H1 (cell line): ENCODE data around the gene PCCA. TPM values are rescaled to one million over a fixed set of nuclear protein-coding genes. Genes with fewer than 3 reads are reported as not detected.

Source experiments
- ASH2L ChIP-seq: fragments of 200-600, 300-600 bp; sonication (generic); IDR thresholded peaks from one replicate; pipeline ENCODE4 v1.7.1; 2017; ENCODE audit warnings: low read length
- JUN ChIP-seq: IDR thresholded peaks from 2 replicates; pipeline ENCODE4 v1.6.1; 2011; ENCODE audit warnings: low read depth, mild to moderate bottlenecking, improper control_type of control experiment, low read length
- NANOG ChIP-seq: IDR thresholded peaks from 2 replicates; pipeline ENCODE4 v1.6.1; 2011; ENCODE audit warnings: low read length, low read depth, mild to moderate bottlenecking, inconsistent platforms; ENCODE audit not compliant: insufficient read depth, poor library complexity, severe bottlenecking
- PHF8 ChIP-seq: fragments of 200-600 bp; sonication (generic); conservative IDR thresholded peaks from 2 replicates; pipeline ENCODE4 v1.7.1; 2012; ENCODE audit warnings: low read depth, mild to moderate bottlenecking, inconsistent platforms, low read length, moderate library complexity
- SIN3A ChIP-seq, 2 experiments: IDR thresholded peaks in 1 of 2; conservative IDR thresholded peaks in 1 of 2; 2 replicates each; pipeline ENCODE4 v1.6.1; 2011 to 2012; ENCODE audit warnings: low read length in 2 of 2, improper control_type of control experiment in 1 of 2, low read depth in 1 of 2, mild to moderate bottlenecking in 1 of 2
- polyA plus RNA-seq, 7 experiments: library from polyadenylated mRNA; depleted of rRNA in 3 of 7; stranded (reverse) in 5 of 7; unstranded in 2 of 7; fragments of >200 nt in 5 of 7; fragments of 200-250 nt in 2 of 7; gene quantifications; 1 replicate in 5 of 7; 2 replicates in 1 of 7; 4 replicates in 1 of 7; pipeline versions ENCODE4 v1.2.1 to v1.2.3, GENCODE V29; 2011 to 2013; ENCODE audit warnings: missing spikeins in 2 of 7, mixed read lengths in 2 of 7
- total RNA-seq: library from RNA; stranded (reverse); fragmentation: NEBNext Ultra II Directional; extraction: Animal tissue kit (Norgen Biotek cat#: 25700); gene quantifications from 2 replicates; pipeline ENCODE4 v1.2.1, GENCODE V29; 2021
- TF ChIP-seq, protein P1 (sequence below): fragments of 300-600 bp; sonication (generic); IDR thresholded peaks from 2 replicates; pipeline ENCODE4 v1.7.1; 2012; ENCODE audit warnings: low read length, moderate library complexity, mild to moderate bottlenecking, inconsistent platforms; ENCODE audit not compliant: insufficient replicate concordance

Gene PCCA
- total and polyA plus RNA-seq, 2 of the 8 experiments (the other 6 are each of a cell fraction or from before 2014, with no cell fraction given), result 18.4 to 49.8 TPM

DNA sequence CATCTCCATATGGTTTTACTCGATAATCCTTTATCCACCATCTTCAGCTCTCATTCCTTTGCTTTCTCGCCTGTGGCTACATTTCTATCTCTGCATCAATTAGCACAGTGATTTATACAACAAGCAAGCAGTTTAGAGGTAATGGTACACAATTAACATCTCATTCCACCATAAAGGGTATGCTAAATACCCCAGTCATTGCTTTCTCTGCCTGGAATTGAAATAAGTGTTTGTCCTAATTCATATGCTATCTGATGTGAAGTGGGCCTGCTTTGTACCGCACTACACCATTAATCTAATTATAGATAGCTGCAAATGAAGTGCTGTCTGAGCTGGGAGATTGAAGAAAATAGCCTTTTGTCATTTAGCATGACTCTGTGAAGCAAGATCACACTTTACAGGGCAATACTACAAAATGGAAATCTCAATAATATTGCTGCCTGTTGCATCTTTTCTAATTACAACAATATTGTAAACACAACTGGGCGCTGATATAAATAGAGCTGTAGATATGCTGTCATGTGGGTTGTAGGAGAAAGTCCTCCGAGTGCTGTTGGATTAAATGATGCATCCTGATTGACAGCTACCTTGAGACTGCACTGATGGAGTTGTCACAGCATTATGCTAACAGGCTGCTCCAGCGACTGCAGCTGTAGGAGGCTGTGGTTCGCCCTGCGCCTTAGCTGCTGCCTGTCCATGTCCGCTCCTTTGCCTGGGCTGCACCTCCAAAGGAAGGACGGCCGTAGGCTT lies 421.5 kb downstream of the PCCA start (continued):
- TF ChIP-seq, protein P1, sequence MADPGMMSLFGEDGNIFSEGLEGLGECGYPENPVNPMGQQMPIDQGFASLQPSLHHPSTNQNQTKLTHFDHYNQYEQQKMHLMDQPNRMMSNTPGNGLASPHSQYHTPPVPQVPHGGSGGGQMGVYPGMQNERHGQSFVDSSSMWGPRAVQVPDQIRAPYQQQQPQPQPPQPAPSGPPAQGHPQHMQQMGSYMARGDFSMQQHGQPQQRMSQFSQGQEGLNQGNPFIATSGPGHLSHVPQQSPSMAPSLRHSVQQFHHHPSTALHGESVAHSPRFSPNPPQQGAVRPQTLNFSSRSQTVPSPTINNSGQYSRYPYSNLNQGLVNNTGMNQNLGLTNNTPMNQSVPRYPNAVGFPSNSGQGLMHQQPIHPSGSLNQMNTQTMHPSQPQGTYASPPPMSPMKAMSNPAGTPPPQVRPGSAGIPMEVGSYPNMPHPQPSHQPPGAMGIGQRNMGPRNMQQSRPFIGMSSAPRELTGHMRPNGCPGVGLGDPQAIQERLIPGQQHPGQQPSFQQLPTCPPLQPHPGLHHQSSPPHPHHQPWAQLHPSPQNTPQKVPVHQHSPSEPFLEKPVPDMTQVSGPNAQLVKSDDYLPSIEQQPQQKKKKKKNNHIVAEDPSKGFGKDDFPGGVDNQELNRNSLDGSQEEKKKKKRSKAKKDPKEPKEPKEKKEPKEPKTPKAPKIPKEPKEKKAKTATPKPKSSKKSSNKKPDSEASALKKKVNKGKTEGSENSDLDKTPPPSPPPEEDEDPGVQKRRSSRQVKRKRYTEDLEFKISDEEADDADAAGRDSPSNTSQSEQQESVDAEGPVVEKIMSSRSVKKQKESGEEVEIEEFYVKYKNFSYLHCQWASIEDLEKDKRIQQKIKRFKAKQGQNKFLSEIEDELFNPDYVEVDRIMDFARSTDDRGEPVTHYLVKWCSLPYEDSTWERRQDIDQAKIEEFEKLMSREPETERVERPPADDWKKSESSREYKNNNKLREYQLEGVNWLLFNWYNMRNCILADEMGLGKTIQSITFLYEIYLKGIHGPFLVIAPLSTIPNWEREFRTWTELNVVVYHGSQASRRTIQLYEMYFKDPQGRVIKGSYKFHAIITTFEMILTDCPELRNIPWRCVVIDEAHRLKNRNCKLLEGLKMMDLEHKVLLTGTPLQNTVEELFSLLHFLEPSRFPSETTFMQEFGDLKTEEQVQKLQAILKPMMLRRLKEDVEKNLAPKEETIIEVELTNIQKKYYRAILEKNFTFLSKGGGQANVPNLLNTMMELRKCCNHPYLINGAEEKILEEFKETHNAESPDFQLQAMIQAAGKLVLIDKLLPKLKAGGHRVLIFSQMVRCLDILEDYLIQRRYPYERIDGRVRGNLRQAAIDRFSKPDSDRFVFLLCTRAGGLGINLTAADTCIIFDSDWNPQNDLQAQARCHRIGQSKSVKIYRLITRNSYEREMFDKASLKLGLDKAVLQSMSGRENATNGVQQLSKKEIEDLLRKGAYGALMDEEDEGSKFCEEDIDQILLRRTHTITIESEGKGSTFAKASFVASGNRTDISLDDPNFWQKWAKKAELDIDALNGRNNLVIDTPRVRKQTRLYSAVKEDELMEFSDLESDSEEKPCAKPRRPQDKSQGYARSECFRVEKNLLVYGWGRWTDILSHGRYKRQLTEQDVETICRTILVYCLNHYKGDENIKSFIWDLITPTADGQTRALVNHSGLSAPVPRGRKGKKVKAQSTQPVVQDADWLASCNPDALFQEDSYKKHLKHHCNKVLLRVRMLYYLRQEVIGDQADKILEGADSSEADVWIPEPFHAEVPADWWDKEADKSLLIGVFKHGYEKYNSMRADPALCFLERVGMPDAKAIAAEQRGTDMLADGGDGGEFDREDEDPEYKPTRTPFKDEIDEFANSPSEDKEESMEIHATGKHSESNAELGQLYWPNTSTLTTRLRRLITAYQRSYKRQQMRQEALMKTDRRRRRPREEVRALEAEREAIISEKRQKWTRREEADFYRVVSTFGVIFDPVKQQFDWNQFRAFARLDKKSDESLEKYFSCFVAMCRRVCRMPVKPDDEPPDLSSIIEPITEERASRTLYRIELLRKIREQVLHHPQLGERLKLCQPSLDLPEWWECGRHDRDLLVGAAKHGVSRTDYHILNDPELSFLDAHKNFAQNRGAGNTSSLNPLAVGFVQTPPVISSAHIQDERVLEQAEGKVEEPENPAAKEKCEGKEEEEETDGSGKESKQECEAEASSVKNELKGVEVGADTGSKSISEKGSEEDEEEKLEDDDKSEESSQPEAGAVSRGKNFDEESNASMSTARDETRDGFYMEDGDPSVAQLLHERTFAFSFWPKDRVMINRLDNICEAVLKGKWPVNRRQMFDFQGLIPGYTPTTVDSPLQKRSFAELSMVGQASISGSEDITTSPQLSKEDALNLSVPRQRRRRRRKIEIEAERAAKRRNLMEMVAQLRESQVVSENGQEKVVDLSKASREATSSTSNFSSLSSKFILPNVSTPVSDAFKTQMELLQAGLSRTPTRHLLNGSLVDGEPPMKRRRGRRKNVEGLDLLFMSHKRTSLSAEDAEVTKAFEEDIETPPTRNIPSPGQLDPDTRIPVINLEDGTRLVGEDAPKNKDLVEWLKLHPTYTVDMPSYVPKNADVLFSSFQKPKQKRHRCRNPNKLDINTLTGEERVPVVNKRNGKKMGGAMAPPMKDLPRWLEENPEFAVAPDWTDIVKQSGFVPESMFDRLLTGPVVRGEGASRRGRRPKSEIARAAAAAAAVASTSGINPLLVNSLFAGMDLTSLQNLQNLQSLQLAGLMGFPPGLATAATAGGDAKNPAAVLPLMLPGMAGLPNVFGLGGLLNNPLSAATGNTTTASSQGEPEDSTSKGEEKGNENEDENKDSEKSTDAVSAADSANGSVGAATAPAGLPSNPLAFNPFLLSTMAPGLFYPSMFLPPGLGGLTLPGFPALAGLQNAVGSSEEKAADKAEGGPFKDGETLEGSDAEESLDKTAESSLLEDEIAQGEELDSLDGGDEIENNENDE, result peak; percentile 14
- TF ChIP-seq SIN3A (conservative IDR thresholded peaks at IDR 0.05 in 1 of 2, IDR thresholded peaks at IDR 0.05 in 1 of 2; ENCODE audit: low read depth in 1 of 2, low read length in 2 of 2) (0 out of 4 replicates have a peak, but pooled peaks have one; percentile 22 to 50), JUN (no peak), NANOG (peak; percentile 92), ASH2L (peak; percentile 21), PHF8 (no peak)
